Stimulated activated CD4-positive, alpha-beta T cell treated with anti-CD3 and anti-CD28 coated beads, Interleukin-15, amount 100 ng/mL, for 24 hours (primary cell): ENCODE data around the gene MBOAT1.
"Not testable (repeated sequence)": the region's sequence is repeated elsewhere in the genome, so short reads cannot be mapped to it uniquely, and the experiment has no call there.

Experiments
- DNase-seq: peaks from one replicate; pipeline ENCODE4 v3.0.0-alpha.2; 2020

Gene MBOAT1

DNA sequence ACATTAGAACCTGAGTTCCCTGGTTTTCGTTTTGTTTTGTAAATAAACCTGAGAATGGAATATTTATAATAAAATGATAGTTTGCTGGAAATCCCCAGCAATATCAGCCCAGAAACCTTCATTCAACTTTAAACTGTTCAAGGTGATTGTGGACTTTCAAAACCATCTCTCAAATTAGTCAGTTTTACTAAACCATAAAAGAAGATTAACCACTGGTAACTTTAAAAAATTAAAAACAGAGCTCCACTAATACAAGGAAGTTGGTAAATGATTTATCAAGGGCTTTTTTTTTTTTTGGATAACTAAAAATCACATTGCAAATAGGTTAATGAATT is 10.0 kb downstream of the MBOAT1 start:
- no peak for DNase-seq

DNA sequence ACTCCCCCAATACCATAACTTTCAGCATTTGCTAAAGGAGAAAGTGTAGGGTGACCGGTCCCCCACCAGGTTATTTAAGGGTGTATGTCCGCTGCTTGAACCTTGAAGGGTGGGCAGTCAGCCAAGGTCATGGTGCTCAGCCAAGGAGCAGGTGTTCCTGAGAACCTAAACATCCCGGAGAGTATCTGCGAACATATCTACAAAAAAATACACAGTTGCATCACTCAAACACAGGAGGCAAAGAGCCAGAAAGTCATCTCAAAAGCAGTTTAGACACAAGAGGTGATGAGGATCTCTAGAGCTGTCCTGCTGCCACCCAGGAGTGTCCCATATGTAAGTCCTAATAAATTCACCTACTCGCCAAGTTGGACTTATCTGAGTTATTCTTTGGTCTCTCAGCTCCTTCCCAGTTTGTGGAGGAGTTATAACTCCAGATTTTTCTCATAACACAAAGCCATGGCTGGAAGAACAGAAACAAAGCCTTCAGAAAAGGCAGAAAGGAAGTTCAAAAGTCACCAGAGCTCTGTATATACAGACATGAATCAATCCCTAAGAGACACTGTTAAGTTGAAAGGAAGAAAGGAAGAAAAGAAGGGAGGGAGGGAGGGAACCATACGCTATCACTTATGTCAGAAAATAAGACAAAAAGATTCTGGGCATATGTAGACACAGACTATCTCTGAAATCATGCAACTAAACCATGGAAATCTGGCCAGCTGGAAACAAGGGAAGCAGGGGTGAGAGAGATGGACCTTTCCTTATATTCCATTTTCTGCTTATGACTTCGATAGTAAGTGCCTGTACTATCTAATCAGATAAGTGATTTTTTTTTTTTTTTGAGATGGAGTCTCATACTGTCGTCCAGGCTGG is 11.3 kb downstream of the MBOAT1 start:
- DNase-seq: no peak

DNA sequence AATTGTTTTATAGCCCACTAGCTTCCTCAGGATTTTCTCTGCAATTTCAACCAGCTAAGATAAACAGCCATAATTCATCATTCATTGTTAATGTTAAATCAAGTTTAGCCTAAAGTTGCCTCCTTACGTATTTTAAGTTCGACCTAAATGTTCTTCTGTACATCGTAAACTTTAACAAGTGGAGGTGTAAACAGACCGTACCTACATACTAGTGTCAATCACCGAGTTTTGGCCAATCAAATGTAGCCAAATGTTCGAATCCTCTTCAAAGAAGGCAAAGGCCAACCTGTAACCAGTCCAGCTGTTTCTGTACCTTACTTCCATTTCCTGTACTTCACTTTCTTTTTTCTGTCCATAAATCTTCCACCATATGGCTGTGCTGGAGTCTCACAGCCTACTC is 13.5 kb downstream of the MBOAT1 start:
- DNase-seq: no peak

DNA sequence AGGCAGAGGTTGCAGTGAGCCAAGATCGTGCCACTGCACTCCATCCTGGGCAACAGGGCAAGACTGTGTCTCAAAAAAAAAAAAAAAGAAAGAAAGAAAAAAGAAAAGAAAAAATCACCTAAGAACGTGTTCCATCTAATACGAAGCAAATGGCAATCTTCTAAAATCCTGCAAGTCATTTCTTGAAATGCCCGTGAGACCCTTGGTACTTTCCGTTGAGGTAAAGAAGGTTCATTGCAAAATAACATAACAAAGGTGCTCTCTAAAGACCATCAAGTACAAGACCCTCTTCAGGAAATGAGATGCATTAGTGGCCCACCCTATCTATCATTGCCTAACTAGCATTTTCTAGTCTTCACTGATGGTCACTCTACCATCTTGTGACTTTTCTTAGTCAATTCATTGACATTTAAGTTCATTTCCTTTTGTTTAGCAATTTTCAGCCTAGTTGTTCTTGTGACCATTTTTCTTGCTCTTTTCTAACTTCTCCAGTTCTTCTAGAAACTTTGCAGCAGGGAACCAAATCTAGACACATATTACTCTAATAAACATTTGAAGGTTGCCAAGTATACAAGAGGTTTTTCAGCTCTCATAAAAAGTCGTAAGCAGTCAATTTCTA is 14.0 kb downstream of the MBOAT1 start:
- DNase-seq: no peak

DNA sequence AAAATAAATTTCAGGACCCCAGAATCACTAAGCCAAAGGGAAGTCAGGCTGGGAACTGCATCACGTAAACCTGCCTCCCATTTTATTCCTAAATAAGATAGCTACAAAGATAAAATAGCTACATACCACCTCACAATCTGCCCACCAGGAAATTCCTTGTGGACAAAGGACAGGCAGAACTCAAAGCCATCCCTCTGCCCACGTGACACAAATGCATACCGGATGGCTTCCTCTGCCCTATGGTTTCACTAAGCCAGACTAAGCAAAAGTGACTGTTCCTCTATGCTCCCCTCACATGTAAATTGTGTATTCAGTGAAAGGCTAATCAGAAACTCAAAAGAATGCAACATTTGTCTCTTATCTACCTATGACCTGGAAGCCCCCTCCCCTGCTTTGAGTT is 15.0 kb downstream of the MBOAT1 start:
- DNase-seq: no peak

DNA sequence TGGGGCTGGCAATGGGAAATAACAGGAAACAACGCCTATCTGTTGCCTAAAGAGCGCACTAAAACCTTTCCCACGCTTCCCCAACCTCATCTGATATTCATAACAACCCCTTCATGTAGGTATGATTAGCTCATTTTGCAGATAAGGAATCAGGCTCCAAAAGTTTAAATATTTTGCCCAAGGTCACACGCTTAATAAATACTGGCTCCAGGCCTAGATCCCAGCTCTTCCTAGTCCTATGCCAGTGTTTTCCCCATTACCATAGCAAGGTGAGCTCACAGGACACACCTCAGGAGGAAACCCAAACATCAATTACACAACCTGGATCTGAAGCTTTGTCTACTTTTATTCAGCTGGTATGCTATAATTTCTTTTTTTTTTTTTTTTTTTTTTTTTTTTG is 19.6 kb downstream of the MBOAT1 start:
- no peak for DNase-seq

DNA sequence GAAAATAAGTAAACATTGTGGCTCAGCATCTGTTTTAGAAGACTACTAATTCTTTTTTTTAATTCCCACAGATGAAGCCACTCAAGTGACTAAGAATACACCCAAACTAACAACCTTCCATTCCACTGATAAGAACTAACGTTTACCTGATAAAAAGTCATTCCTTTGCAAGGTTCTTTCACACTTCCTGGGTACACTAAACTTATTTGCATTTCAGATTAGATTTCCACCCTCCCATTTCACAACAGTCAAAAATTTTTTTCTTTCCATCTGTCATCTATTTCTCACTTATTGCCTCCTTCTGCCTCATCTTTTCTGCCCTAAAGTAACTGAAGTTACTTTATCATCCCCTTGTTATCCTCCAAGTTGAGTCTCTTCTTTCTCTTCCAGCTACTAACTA is 20.3 kb downstream of the MBOAT1 start:
- DNase-seq: no peak

DNA sequence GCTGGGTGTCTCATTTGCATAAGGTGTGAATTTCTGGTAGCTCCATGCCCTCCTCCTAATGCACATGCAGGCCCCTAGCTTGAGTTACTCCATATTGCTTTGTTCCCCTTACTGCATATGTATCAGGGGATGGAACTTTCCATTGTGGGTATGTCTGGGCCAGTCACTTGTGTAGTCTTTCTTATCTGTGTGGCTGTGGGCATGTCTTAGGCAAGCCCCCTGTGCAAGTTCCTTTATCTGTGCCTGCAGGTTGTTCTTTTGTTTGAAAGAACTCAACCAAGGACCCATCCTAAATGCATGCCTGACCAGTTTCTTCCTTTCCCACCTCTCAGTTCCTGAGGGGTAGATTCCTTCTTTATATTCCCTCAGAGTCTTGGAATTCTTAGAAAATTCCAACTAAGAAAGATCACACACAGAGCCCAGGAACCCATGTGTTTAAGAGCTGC is 23.6 kb downstream of the MBOAT1 start:
- DNase-seq: no peak

DNA sequence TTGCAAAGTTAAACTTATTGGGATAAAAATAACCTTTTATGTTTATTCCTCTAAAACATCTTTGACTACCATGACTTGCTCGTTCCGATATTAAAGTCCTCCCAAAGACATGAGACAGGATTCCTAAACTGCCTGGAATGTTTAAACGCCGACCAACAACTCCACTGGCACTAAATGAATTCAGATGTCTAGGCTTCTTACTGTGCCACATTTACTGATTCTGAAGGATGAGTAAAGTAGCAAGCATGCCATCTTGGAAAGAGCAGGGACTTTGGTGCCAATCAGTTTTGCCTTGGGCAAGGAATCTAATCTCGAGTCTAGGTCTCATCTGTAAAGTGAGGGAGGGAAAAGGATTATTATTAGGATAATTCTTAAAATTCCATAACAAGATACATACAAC is 25.3 kb downstream of the MBOAT1 start:
- no peak for DNase-seq

DNA sequence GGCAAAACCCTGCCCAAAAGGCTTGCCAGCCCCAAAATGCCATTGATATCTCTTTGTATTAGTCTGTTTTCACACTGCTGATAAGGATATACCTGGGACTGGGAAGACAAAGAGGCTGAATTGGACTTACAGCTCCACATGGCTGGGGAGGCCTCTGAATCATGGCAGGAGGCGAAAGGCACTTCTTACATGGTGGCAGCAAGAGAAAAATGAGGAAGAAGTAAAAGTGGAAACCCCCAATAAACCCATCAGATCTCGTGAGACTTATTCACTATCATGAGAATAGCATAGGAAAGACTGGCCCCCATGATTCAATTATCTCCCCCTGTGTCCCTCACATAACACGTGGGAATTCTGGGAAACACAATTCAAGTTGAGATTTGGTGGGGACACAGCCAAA is 28.6 kb downstream of the MBOAT1 start:
- no peak for DNase-seq

DNA sequence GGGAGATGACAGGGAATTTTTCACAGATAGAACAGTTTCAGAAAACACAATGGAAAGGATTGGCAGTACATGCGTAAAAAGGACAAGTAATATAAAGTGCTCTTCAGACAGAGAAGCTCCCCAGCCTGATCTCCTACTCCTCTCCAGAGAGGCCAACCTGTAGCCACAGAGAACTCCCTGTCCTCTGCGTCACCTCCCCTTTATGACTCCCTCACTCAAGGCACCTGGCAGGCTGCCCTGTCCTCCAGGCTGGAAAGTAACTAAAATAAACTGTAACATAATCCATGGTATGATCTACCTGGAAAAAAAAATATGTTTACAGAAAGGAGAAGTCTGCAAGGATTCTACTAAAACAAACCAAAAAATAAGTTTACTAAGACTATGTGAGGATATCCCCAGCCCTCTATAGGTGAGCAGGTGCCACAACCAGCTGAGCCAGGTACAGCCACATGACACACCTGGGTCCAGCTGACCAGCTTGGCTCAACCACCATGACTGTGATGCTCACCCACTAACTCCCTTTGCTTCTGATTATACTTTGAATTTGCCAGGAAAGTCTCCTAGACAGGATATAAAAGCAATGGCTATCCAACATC is 29.2 kb downstream of the MBOAT1 start:
- DNase-seq: no peak

DNA sequence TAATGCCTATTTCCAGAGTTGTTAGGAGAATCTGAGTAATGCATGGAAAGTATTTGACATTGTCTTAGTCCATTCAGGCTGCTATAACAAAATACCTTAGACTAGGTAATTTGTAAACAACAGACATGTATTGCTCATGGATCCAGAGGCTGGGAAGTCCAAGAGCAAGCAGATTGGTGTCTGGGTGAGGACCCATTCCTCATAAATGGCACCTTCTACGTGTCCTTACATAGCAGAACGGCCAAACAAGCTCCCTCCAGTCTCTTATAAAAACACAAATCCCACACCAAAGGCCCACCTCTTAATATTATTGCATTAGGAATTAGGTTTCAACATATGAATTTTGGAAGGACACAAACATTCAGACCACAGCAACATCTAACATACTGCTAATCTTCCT is 30.2 kb downstream of the MBOAT1 start:
- no peak for DNase-seq

DNA sequence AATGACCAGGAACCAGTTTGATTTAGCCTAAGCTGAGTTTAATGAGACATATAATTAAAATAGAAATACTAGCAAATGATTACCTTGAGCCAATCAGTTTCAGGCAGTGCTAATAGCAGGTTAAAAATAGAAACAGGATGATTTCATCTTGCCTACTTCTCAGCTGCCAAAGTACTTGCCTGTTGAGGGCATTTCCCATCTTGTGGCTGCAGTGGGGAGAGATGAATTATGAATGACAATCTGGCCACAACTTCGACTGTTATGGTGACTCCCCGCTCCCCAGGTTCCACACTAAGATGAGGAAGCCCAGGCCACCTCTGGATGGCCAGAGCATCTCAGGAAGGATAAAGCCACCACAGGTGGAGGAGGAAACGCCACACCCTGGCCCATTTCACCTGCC is 31.3 kb downstream of the MBOAT1 start:
- DNase-seq: no peak

DNA sequence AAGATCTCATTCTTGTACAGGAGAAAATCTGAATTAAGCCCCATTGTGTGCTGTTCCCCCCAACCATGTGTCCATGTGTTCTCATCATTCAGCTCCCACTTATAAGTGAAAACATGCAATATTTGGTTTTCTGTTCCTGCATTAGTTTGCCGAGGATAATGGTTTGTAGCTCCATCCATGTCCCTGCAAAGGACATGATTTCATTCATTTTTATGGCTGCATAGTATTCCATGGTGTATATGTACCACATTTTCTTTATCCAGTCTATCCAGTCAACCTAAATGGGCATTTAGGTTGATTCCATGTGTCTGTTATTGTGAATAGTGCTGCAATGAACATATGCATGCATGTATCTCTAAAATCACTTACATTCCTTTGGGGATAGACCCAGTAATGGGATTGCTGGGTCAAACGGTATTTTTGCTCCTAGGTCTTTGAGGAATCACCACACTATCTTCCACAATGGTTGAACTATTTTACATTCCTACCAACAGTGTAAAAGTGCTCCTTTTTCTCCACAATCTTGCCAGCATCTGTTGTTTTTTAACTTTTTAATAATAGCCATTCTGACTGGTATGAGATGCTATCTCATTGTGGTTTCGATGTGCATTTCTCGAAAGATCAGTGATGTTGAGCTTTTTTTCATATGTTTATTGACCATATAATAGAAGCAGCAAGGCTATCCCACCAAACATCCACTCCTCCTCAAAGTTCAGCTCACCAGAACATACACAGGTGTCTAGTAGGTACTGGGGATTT is 32.8 kb downstream of the MBOAT1 start:
- not testable (repeated sequence) for DNase-seq

DNA sequence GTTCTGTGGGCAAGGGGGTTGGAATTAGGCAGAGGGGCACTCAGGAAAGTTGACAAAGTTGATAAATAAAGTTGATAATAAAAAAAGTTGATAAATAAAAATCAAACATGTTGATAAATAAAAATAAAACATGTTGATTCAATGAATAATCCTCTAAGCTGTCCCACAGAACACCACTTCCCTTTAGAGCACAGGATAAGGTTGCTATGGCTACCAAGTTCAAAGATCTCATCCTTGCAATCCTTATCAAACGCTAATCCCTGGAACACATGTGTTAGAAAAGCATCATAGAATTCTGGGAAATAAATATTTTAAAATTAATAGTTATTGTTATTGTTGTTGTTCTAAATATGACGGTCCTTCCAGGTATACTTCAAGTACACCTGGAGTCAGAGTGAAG is 33.9 kb downstream of the MBOAT1 start:
- DNase-seq: no peak

DNA sequence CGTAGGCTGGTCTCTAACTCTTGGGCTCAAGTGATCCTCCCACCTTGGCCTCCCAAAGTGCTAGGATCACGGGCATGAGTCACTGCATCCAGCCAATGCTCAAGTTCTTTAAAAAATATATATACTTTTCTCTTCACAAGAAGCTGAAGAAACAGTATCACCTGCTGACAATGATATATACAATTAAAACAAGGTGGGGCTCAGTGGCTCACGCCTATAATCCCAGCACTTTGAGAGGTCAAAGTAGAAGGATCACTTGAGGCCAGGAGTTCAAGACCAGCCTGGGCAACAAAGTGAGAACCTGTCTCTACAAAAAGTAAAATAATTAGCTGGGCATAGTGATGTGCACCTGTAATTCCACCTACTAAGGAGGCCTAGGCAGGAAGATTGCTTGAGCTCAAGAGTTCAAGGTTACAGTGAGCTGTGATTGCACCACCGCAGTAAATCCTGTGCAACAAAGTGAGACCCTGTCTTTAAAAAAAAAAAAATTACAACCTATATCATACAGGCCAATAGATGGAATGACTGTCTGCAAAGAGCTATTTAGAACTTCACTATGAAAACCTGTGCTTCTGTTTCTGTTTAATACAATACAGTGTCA is 36.4 kb downstream of the MBOAT1 start:
- DNase-seq: no peak

DNA sequence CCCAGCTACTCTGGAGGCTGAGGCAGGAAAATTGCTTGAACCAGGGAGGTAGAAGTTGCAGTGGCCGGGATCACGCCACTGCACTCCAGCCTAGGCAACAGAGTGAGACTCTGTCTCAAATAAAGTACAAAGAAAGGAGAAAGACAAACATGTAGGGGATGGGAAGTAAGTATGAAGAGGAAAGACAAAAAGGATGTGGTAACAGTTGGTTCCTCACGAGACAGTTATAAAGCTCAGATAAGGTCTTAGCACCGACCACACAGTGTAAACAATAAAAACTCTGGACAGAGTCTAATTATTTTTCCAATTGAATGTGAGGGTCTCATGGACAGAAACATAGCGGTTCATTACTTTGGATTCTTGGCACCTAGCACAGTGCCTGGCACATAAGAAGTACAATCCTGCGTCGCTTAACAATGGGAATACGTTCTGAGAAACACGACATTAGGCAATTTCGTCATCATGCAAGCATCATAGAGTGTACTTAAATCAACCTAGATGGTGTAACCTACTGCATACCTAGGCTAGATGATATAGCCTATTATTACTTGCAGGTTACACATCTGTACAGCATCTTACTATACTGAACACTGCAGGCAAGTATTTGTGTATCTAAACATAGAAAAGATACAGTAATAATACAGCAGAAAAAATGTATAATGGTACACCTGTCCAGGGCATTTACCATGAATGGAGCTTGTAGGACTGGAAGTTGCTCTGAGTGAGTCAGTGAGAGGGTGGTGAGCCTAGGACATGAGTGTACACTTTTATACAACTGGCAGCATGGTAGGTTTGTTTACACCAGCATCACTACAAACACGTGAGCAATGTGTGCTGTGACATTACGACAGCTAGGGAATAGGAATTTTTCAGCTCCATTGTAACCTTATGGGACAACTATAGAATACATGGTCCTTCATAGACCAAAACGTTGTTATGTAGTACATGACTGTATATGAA is 38.2 kb downstream of the MBOAT1 start:
- DNase-seq: no peak

DNA sequence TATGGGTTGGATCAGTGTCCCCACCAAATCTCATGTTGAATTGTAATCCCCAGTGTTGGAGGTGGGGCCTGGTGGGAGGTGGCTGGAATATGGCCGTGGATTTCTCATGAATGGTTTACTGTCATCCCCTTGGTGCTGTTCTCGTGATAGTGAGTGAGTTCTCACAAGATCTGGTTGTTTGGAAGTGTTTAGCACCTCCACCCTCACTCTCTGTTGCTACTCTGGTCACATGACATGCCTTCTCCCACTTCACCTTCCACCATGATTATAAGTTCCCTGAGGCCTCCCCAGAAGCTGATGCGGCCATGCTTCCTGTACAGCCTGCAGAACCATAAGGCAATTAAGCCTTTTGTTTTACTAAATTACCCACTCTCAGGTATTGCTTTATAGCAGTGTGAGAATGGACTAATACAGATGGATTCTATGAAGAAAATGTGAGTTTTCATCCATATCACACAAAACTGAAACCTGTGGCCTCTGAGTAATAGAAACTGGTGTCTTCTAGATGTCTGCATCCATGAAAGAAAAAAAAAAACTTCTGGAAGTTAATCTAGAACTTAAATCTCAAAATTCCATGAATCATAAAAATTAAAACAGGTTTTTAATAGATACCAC is 39.3 kb downstream of the MBOAT1 start:
- no peak for DNase-seq

DNA sequence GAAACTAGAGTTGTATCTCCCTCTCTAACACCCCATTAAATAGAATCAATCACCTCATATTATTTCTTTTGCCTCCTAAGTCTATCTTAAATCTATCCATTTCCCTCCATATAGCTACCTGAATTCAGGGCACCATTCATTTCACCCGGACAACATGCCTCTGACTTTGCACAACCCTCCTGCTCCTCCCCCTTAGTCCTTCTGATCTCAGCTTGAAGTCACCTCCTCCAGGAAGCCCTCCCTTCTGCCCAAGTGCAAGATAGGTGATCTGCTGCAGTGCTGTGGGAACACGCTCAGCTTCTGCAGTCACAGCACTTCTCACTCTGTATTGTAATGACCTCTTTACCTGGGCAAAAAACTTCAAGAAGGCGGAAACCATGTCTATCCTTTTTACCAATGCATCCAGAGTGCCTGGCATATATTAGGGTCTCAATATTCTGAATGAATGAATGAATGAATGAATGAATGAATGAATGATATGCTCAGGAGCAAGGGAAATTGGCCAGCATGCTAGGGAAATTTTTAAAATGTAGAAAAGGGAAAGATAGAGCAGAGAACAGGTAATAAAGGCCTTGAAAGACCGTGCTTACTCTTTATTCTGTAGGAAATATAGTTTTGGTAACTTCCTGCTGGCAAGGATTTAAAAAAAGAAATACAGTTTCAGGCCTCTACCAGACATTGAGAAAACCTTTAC is 41.7 kb downstream of the MBOAT1 start:
- no peak for DNase-seq

DNA sequence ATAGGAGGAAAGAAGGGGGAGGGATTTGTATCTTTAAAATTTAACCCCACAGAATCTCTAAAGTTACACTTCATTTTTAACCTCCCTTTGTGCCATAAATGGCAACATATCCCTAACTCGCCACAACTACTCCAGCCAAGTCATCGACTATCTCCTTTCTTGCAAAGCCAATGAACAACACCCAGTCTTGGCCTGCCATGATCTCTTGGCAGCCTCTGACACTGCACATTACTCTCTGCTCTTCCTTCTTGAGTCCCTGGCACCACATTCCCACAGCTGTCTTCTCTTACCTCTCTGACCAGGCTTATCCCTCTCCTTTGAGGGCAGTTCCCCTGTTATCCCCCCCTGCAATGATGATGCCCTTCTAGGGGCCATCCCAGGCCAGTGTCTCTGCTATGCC is 42.5 kb downstream of the MBOAT1 start:
- no peak for DNase-seq

DNA sequence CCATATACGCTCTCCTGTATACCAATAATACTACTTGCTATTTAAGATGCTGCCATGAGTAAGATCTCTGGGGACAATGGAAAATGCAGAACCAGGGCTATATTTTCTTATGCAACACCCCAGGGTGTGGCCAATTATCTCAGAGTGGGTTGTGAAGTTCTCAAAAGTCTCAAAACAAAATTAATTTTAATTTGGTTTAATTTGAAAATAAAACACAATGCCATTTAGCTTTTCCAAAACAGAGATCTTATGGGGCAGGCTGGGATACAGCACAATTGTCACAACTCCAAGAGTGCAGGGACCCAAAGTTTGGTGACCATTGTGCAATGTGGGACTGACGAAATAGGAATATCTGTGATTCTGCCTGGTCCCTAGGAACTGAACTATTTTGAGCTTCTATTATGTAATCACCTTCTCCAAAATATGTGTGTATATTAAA is 43.1 kb downstream of the MBOAT1 start:
- no peak for DNase-seq
